HepG2 (cell line): ENCODE measurements around the gene RPS19. TPM values are rescaled to one million over a fixed set of nuclear protein-coding genes. Genes with fewer than 3 reads are reported as not detected.

Experiments used
- ATAC-seq: fragments of 200-7000 bp; cut with Tn5 transposase; 3 replicates; pipeline ENCODE4 v1.9.1; 2020; ENCODE audit warnings: mild to moderate bottlenecking, moderate library complexity
- BruUV-seq: library from RNA; stranded (reverse); fragments of 400-500 nt; replicated peaks from 2 replicates; lab custom pipeline; 2021; lab: Mats Ljungman, UMichigan
- CTCF ChIA-PET: fragments of 300-600 bp; formaldehyde crosslinking; extraction: SDS; loops from one replicate; lab custom pipeline; 2021; ENCODE audit warnings: low total read pairs, inconsistent platforms, low intra/inter-chr PET ratio; lab: Yijun Ruan, JAX
- POLR2A ChIA-PET: fragments of 350-600 bp; sonication (Branson Sonifier 250); formaldehyde crosslinking; loops from one replicate; lab custom pipeline; 2020; ENCODE audit warnings: antibody characterized with exemption, inconsistent platforms; lab: Yijun Ruan, JAX
- DNase-seq: peaks from one replicate; pipeline ENCODE4 v3.0.0-alpha.2; 2015; ENCODE audit warnings: low spot score
- FAIRE-seq: peaks from 3 replicates; lab custom pipeline; 2011; peaks lifted over from hg19 to GRCh38; lab: Jason Lieb, UNC
- H2AFZ ChIP-seq: one replicate; pipeline ENCODE4 v1.6.1; 2011; ENCODE audit warnings: low read length, inconsistent platforms
- H3K27ac ChIP-seq: fragments of 300-600 bp; 3 replicates; pipeline ENCODE4 v1.8.0; 2011; ENCODE audit warnings: mixed run types, mild to moderate bottlenecking, mixed read lengths, low read length, inconsistent platforms; ENCODE audit not compliant: insufficient read depth; ENCODE audit errors: extremely low read length
- H3K27me3 ChIP-seq, 2 experiments: fragments of 200-600 bp in 1 of 2; 2 replicates in 1 of 2; 3 replicates in 1 of 2; pipeline versions ENCODE4 v1.6.0 to v1.8.0; 2011; ENCODE audit warnings: low read length in 2 of 2, mild to moderate bottlenecking in 2 of 2, moderate library complexity in 2 of 2, inconsistent platforms in 1 of 2; ENCODE audit not compliant: insufficient read depth in 2 of 2, control insufficient read depth in 1 of 2
- H3K36me3 ChIP-seq, 2 experiments: fragments of 200-600 bp in 1 of 2; replicated peaks in 1 of 2; 2 replicates in 1 of 2; 3 replicates in 1 of 2; pipeline versions ENCODE4 v1.5.1 to v1.8.0; 2011; ENCODE audit warnings: low read length in 2 of 2, inconsistent platforms in 1 of 2; ENCODE audit not compliant: insufficient read depth in 2 of 2, control insufficient read depth in 1 of 2
- H3K4me1 ChIP-seq: 2 replicates; pipeline ENCODE4 v1.5.1; 2012; ENCODE audit warnings: low read length, inconsistent platforms; ENCODE audit not compliant: insufficient read depth
- H3K4me2 ChIP-seq: 2 replicates; pipeline ENCODE4 v1.6.0; 2011; ENCODE audit warnings: low read depth, low read length, inconsistent platforms
- H3K4me3 ChIP-seq, 3 experiments: fragments of 200-600 bp in 1 of 3; sonication (generic), shearing (Covaris generic) in 1 of 3; replicated peaks in 1 of 3; 2 replicates each; pipeline ENCODE4 v1.5.1; 2011 to 2016; ENCODE audit warnings: low read length in 3 of 3, inconsistent platforms in 2 of 3, low read depth in 2 of 3, mild to moderate bottlenecking in 2 of 3, control low read depth in 1 of 3, mixed read lengths in 1 of 3; ENCODE audit not compliant: insufficient read depth in 1 of 3
- H3K79me2 ChIP-seq: one replicate; pipeline ENCODE4 v1.6.1; 2011; ENCODE audit warnings: low read length, inconsistent platforms; ENCODE audit not compliant: insufficient read depth
- H3K9ac ChIP-seq: 2 replicates; pipeline ENCODE4 v1.6.0; 2011; ENCODE audit warnings: mild to moderate bottlenecking, low read depth, low read length, inconsistent platforms; ENCODE audit not compliant: insufficient read depth
- H3K9me3 ChIP-seq: 2 replicates; pipeline ENCODE4 v1.5.1; 2012; ENCODE audit warnings: mild to moderate bottlenecking, low read length
- H4K20me1 ChIP-seq: 2 replicates; pipeline ENCODE4 v1.6.0; 2011; ENCODE audit warnings: inconsistent platforms, mild to moderate bottlenecking, low read length, moderate library complexity; ENCODE audit not compliant: insufficient read depth
- AGO2 ChIP-seq: fragments of 200-400 bp; formaldehyde crosslinking; optimal IDR thresholded peaks from 2 replicates; pipeline ENCODE3; 2017; ENCODE audit warnings: mild to moderate bottlenecking, low read depth, low read length, moderate library complexity
- GATAD2A ChIP-seq: IDR thresholded peaks from 2 replicates; pipeline ENCODE4 v1.6.1; 2016
- PAF1 ChIP-seq: IDR thresholded peaks from 2 replicates; pipeline ENCODE4 v1.6.1; 2016; ENCODE audit warnings: missing genetic modification reagents, missing compliant biosample characterization
- POLR2G ChIP-seq: fragments of 200-400 bp; formaldehyde crosslinking; IDR thresholded peaks from 2 replicates; pipeline ENCODE4 v1.6.1; 2018; ENCODE audit warnings: mild to moderate bottlenecking, low read depth, low read length, moderate library complexity
- RBM22 ChIP-seq: fragments of 200-400 bp; formaldehyde crosslinking; optimal IDR thresholded peaks from 2 replicates; pipeline ENCODE3; 2017; ENCODE audit warnings: mild to moderate bottlenecking, low read length, moderate library complexity
- SALL2 ChIP-seq: sonication (generic); formaldehyde crosslinking; IDR thresholded peaks from 2 replicates; pipeline ENCODE4 v1.8.1; 2023; ENCODE audit warnings: mild to moderate bottlenecking, missing genetic modification reagents, inconsistent platforms
- SAP130 ChIP-seq: IDR thresholded peaks from 2 replicates; pipeline ENCODE4 v1.6.1; 2016; ENCODE audit warnings: low read depth
- SMAD3 ChIP-seq: sonication (generic); formaldehyde crosslinking; IDR thresholded peaks from 2 replicates; pipeline ENCODE4 v1.4.0; 2020; ENCODE audit warnings: missing genetic modification reagents
- SSRP1 ChIP-seq: IDR thresholded peaks from 2 replicates; pipeline ENCODE4 v1.6.1; 2016; ENCODE audit warnings: control low read depth
- ZNF441 ChIP-seq: sonication (generic); formaldehyde crosslinking; IDR thresholded peaks from 2 replicates; pipeline ENCODE4 v1.7.0; 2021; ENCODE audit warnings: missing genetic modification reagents, borderline replicate concordance
- ZNF451 ChIP-seq: sonication (generic); formaldehyde crosslinking; IDR thresholded peaks from 2 replicates; pipeline ENCODE4 v1.5.0; 2020; ENCODE audit warnings: mild to moderate bottlenecking, missing genetic modification reagents
- ZNF7 ChIP-seq: IDR thresholded peaks from 2 replicates; pipeline ENCODE4 v1.6.1; 2016; ENCODE audit warnings: missing biosample characterization, missing genetic modification reagents
- WGBS: methylation state at CpG from one replicate; pipeline ENCODE4 v1.1.6; 2017; ENCODE audit warnings: low lambda C conversion rate; 5-methylcytosine and 5-hydroxymethylcytosine counted together
- in situ Hi-C: cut with HindIII; loops from 2 replicates; pipeline ENCODE4 v1.10.0; 2017; ENCODE audit warnings: low pct_unique_long_range_greater_than_20kb; ENCODE audit not compliant: extremely low pct_ligation_motif_present
- intact Hi-C: fragments of 100-400 bp; cut with micrococcal nuclease; formaldehyde crosslinking; loops from one replicate; pipeline ENCODE4 v1.10.0; 2022; ENCODE audit not compliant: unreplicated experiment
- polyA plus RNA-seq, 8 experiments: library from polyadenylated mRNA; depleted of rRNA in 3 of 8; stranded (reverse) in 7 of 8; unstranded in 1 of 8; fragments of >200 nt; fragmentation: Illumina TruSeq in 4 of 8; extraction: Trizol in 4 of 8; gene quantifications; 2 replicates each; pipeline versions ENCODE4 v1.2.1 to v1.2.3, GENCODE V29; 2011 to 2016; ENCODE audit warnings: low read depth in 4 of 8, missing spikeins in 1 of 8, mixed read lengths in 1 of 8; ENCODE audit not compliant: insufficient read depth in 1 of 8
- total RNA-seq, 5 experiments: library from RNA; depleted of rRNA; stranded (reverse); fragments of >200 nt; fragmentation: Illumina TruSeq; extraction: Trizol; gene quantifications; 2 replicates each; pipeline ENCODE4 v1.2.3, GENCODE V29; 2016; ENCODE audit warnings: low read depth in 1 of 5
- TF ChIP-seq, protein P1 (sequence below): sonication (generic); formaldehyde crosslinking; IDR thresholded peaks from one replicate; pipeline ENCODE4 v1.5.1; 2020; ENCODE audit warnings: mild to moderate bottlenecking, missing genetic modification reagents; ENCODE audit errors: not compliant biosample characterization

The RPS19 gene
- total and polyA plus RNA-seq, 2 of the 13 experiments (the other 11 are each of a cell fraction or from before 2014, with no cell fraction given) = 1,983 to 4,758 TPM

DNA sequence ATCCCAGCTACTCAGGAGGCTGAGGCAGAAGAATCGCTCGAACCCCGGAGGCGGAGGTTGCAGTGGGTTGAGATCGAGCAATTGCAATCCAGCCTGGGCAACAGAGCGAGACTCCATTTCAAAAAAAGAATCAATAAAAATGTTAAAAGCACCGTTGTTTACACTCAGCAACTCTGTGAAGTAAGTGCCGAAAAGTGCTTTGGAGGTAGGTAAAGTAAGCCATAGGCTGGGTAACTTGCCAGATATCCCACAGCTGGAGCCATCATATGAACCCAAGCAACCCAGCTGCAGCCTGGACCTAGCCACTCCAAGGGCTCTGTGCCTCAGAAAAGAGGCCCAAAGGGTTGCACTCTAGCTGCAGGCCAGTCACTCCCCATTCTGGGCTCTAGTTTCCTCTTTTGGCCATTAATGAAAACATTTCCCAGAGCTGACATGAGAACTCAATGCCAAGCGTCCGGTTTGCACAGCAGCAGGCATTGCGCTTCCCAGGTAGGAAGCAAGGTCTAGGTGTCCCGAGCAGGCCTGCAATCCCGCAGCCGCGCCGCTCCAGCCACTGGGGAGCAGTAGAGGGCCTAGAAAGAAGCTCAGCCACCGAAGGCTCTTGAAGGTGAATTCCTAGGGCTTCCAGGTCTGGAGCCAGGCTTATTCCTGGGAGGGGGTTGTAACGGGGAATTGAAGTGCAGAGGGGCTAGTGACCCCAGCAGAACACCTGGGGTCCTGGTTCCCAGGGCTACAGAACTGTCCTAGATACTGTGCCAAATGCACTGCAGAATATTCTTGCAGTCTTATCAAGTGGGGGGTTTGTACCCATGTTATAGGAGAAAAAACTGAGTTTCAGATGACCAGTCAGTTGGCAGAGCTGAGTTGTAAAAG, 13.0 kb downstream of the RPS19 start:
- Histone ChIP-seq H3K4me2 (no peak overlapping the region), H3K9ac (no peak overlapping the region), H3K27ac (no peak overlapping the region), H4K20me1 (peaks cover 48% of the 10 kb centered on the region), H2AFZ (no peak overlapping the region), H3K79me2 (peaks cover 1% of the 10 kb centered on the region), H3K27me3 (peaks cover 1 to 6% of the 10 kb centered on the region in 2 experiments; a peak in 1 of 5 replicates), H3K4me1 (peaks cover 41% of the 10 kb centered on the region), H3K4me3 (no peak overlapping the region), H3K9me3 (no peaks in the 10 kb centered on the region), H3K36me3 (peaks cover 14 to 37% of the 10 kb centered on the region in 2 experiments)
- WGBS = 48% methylated on average over 17 of the region's 18 CpGs
- ATAC-seq (peak; percentile 70), DNase-seq (peak; percentile 72), FAIRE-seq (peak; percentile 79)
- ChIA-PET CTCF (interaction anchor here (0.7 to 2.1 kb wide), 4 partner anchors 15 to 79 kb away, joined by 3 to 14 read pairs (median 9); no protein-coding TSS in a partner anchor), POLR2A (interaction anchor here (1.0 to 6.9 kb wide), 7 partner anchors 9 to 203 kb away, joined by 4 to 72 read pairs (median 6); partner anchors contain the start of genes ARHGEF1, RABAC1, RPS19 and ZNF574)
- intact Hi-C loops (loop anchor here (2.0 kb wide), 2 partner anchors 62 to 78 kb away; no protein-coding TSS in a partner anchor), in situ Hi-C loops (no loop called here)
- BruUV-seq = no TSS peak
- 0 out of 2 replicates have a peak, but pooled peaks have one; percentile 25 for TF ChIP-seq ZNF441 (CRISPR knock-in tag)
- peak; percentile 91 for TF ChIP-seq AGO2
- no peak for TF ChIP-seq GATAD2A (CRISPR knock-in tag)
- TF ChIP-seq SAP130 (CRISPR knock-in tag) = 0 out of 2 replicates have a peak, but pooled peaks have one; percentile 22
- TF ChIP-seq SALL2 = 0 out of 2 replicates have a peak, but pooled peaks have one; percentile 49
- peak; percentile 75 for TF ChIP-seq POLR2G
- peak; percentile 79; the same call in 1 of the 2 replicates for TF ChIP-seq SSRP1 (CRISPR knock-in tag)
- peak; percentile 53; the same call in 1 of the 2 replicates for TF ChIP-seq PAF1 (CRISPR knock-in tag)
- TF ChIP-seq, protein P1, sequence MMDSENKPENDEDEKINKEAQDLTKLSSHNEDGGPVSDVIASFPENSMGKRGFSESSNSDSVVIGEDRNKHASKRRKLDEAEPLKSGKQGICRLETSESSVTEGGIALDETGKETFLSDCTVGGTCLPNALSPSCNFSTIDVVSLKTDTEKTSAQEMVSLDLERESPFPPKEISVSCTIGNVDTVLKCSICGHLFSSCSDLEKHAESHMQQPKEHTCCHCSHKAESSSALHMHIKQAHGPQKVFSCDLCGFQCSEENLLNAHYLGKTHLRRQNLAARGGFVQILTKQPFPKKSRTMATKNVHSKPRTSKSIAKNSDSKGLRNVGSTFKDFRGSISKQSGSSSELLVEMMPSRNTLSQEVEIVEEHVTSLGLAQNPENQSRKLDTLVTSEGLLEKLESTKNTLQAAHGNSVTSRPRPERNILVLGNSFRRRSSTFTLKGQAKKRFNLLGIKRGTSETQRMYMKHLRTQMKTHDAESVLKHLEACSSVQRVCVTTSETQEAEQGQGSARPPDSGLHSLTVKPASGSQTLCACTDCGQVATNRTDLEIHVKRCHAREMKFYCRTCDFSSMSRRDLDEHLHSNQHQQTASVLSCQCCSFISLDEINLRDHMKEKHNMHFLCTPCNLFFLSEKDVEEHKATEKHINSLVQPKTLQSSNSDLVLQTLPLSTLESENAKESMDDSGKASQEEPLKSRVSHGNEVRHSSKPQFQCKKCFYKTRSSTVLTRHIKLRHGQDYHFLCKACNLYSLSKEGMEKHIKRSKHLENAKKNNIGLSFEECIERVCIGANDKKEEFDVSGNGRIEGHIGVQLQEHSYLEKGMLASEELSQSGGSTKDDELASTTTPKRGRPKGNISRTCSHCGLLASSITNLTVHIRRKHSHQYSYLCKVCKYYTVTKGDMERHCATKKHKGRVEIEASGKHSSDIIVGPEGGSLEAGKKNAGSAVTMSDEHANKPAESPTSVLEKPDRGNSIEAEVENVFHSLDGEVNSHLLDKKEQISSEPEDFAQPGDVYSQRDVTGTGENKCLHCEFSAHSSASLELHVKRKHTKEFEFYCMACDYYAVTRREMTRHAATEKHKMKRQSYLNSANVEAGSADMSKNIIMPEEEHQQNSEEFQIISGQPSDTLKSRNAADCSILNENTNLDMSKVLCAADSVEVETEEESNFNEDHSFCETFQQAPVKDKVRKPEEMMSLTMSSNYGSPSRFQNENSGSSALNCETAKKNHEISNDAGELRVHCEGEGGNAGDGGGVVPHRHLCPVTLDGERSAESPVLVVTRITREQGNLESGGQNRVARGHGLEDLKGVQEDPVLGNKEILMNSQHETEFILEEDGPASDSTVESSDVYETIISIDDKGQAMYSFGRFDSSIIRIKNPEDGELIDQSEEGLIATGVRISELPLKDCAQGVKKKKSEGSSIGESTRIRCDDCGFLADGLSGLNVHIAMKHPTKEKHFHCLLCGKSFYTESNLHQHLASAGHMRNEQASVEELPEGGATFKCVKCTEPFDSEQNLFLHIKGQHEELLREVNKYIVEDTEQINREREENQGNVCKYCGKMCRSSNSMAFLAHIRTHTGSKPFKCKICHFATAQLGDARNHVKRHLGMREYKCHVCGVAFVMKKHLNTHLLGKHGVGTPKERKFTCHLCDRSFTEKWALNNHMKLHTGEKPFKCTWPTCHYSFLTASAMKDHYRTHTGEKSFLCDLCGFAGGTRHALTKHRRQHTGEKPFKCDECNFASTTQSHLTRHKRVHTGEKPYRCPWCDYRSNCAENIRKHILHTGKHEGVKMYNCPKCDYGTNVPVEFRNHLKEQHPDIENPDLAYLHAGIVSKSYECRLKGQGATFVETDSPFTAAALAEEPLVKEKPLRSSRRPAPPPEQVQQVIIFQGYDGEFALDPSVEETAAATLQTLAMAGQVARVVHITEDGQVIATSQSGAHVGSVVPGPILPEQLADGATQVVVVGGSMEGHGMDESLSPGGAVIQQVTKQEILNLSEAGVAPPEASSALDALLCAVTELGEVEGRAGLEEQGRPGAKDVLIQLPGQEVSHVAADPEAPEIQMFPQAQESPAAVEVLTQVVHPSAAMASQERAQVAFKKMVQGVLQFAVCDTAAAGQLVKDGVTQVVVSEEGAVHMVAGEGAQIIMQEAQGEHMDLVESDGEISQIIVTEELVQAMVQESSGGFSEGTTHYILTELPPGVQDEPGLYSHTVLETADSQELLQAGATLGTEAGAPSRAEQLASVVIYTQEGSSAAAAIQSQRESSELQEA = peak; percentile 18
- TF ChIP-seq RBM22 = peak; percentile 99
- 0 out of 2 replicates have a peak, but pooled peaks have one; percentile 30 for TF ChIP-seq ZNF451 (CRISPR knock-in tag)
- 0 out of 2 replicates have a peak, but pooled peaks have one; percentile 43 for TF ChIP-seq SMAD3 (CRISPR knock-in tag)
- no peak for TF ChIP-seq ZNF7
